ENCODE results near the gene ABCC1. TPM values are rescaled to one million over a fixed set of nuclear protein-coding genes. Genes with fewer than 3 reads are reported as not detected.

ABCC1 gene
- total and polyA plus RNA-seq, 2 of the 8 experiments (the other 6 are each of a cell fraction or from before 2014, with no cell fraction given) = 42.6 to 66.8 TPM

GRCh38 chr16:16183562-16183961, 234.1 kb downstream of the ABCC1 start:
- H2BK5ac ChIP-seq (ENCODE audit: low read depth, low read length) = peak overlapping the region; percentile 69; the same call in 1 of the 2 replicates
- 0 out of 2 replicates have a peak overlapping the region, but pooled peaks have one; percentile 62 for H2BK12ac ChIP-seq (ENCODE audit: low read depth, low read length)
- no peaks in the 10 kb centered on the region for H3K27me3 ChIP-seq (replicated peaks in 1 of 4; ENCODE audit: control insufficient read depth in 3 of 4, extremely low read depth in 1 of 4, insufficient read depth in 3 of 4, low read length in 3 of 4)
- CTCF ChIA-PET (ENCODE audit: partially characterized antibody) = interaction anchor here (0.6 to 2.9 kb wide), 8 partner anchors 8 to 1321 kb away, joined by 3 to 19 read pairs (median 3); no protein-coding TSS in a partner anchor
- H3K4ac ChIP-seq (replicated peaks; ENCODE audit: insufficient read length, low read depth, low read length) = no peak overlapping the region
- H3K79me2 ChIP-seq (ENCODE audit: control insufficient read depth in 1 of 2, insufficient read depth in 2 of 2, low read length in 2 of 2) = no peaks in the 10 kb centered on the region
- H2BK20ac ChIP-seq (ENCODE audit: low read length) = no peak overlapping the region
- peaks cover 4% of the 10 kb centered on the region; the same call in 1 of the 2 replicates for H3K23me2 ChIP-seq (ENCODE audit: low read depth, low read length)
- peaks cover 4% of the 10 kb centered on the region in 2 experiments; a peak in 2 of 4 replicates for H3K9me3 ChIP-seq (ENCODE audit: insufficient read depth in 2 of 2, low read depth in 1 of 2, low read length in 1 of 2)
- peak; percentile 36 for FAIRE-seq
- H3K4me3 ChIP-seq (ENCODE audit: extremely low read depth in 1 of 4, insufficient read depth in 2 of 4, low read depth in 3 of 4, low read length in 4 of 4) = no peak overlapping the region
- no peaks in the 10 kb centered on the region for H3K79me1 ChIP-seq (ENCODE audit: low read depth, low read length)
- H4K5ac ChIP-seq (ENCODE audit: insufficient read length, low read depth, low read length) = no peak overlapping the region
- H3K4me1 ChIP-seq (replicated peaks in 1 of 4; ENCODE audit: control insufficient read depth in 3 of 4, insufficient read depth in 4 of 4, low read length in 3 of 4) = peaks cover 0 to 5% (median 2%) of the 10 kb centered on the region in 4 experiments; a peak in 2 of 7 replicates
- H4K91ac ChIP-seq (replicated peaks; ENCODE audit: insufficient read length, low read length) = no peak overlapping the region
- H2AFZ ChIP-seq (ENCODE audit: low read length) = no peak overlapping the region
- H4K20me1 ChIP-seq (replicated peaks in 1 of 2; ENCODE audit: control insufficient read depth in 1 of 2, insufficient read depth in 2 of 2, low read length in 2 of 2) = peaks cover 0 to 3% of the 10 kb centered on the region in 2 experiments
- no peak overlapping the region for H3K14ac ChIP-seq (ENCODE audit: insufficient read length)
- H3K56ac ChIP-seq (replicated peaks; ENCODE audit: insufficient read length, low read depth, low read length) = no peak overlapping the region
- 0 out of 2 replicates have a peak overlapping the region, but pooled peaks have one; percentile 40 for H2AK5ac ChIP-seq (ENCODE audit: low read depth, low read length)
- no peak overlapping the region for H3K18ac ChIP-seq (ENCODE audit: extremely low read depth, low read length)
- 0 out of 2 replicates have a peak overlapping the region, but pooled peaks have one; percentile 1 for H2BK15ac ChIP-seq (ENCODE audit: low read length)
- H3K36me3 ChIP-seq (ENCODE audit: control insufficient read depth in 2 of 4, insufficient read depth in 4 of 4, low read length in 3 of 4) = no peaks in the 10 kb centered on the region
- no peak overlapping the region for H4K8ac ChIP-seq (ENCODE audit: extremely low read depth, insufficient read depth, low read length)
- peak; percentile 9 to 73 for DNase-seq (ENCODE audit: low read depth in 1 of 2, low spot score in 2 of 2)
- H3K4me2 ChIP-seq (ENCODE audit: insufficient read depth in 1 of 2, low read depth in 2 of 2, low read length in 2 of 2) = no peak overlapping the region
- H2BK120ac ChIP-seq (replicated peaks; ENCODE audit: low read depth, low read length) = no peak overlapping the region
- H3K23ac ChIP-seq (ENCODE audit: insufficient read length) = no peak overlapping the region
- WGBS, 2 experiments (ENCODE audit: extremely low coverage in 1 of 2, insufficient coverage in 1 of 2, insufficient read length in 1 of 2, insufficient replicate concordance in 2 of 2, low coverage in 1 of 2, low lambda C conversion rate in 2 of 2, missing lambda C conversion rate in 1 of 2) = 86% methylated on average over 8 of the region's 8 CpGs; no CpG with 5 or more reads in 1 of the 2 experiments
- POLR2A ChIA-PET (ENCODE audit: partially characterized antibody) = interaction anchor here (1.0 kb wide), 1 partner anchor 9 kb away, joined by 3 read pairs; no protein-coding TSS in a partner anchor
- H3K27ac ChIP-seq (ENCODE audit: low read depth, low read length) = no peak overlapping the region
- no peak overlapping the region for H3K9ac ChIP-seq (replicated peaks in 1 of 4; ENCODE audit: extremely low read depth in 1 of 4, low read depth in 3 of 4, low read length in 3 of 4)
- TF ChIP-seq SP1 (IDR thresholded peaks at IDR 0.05; ENCODE audit: low read depth, low read length) = no peak
- TF ChIP-seq SIN3A (conservative IDR thresholded peaks at IDR 0.05 in 1 of 2, IDR thresholded peaks at IDR 0.05 in 1 of 2; ENCODE audit: low read depth in 1 of 2, low read length in 2 of 2) = no peak
- TF ChIP-seq HDAC6 (IDR thresholded peaks at IDR 0.05; ENCODE audit: low read depth, low read length) = no peak
- TF ChIP-seq SRF (IDR thresholded peaks at IDR 0.05; ENCODE audit: low read depth, low read length) = no peak
- no peak for TF ChIP-seq SAP30 (IDR thresholded peaks at IDR 0.05; ENCODE audit: insufficient read depth, insufficient replicate concordance, low read length)
- 0 out of 2 replicates have a peak, but pooled peaks have one; percentile 19 for TF ChIP-seq KDM1A (IDR thresholded peaks at IDR 0.05; ENCODE audit: borderline replicate concordance, low read length)
- no peak for TF ChIP-seq JUND (IDR thresholded peaks at IDR 0.05; ENCODE audit: low read length)
- no peak for TF ChIP-seq MAX (IDR thresholded peaks at IDR 0.05)
- TF ChIP-seq TCF12 (IDR thresholded peaks at IDR 0.05; ENCODE audit: low read depth, low read length) = no peak
- TF ChIP-seq ATF2 (IDR thresholded peaks at IDR 0.05; ENCODE audit: low read length) = no peak
